ENCODE data around the gene SMDT1. TPM values are rescaled to one million over a fixed set of nuclear protein-coding genes. Genes with fewer than 3 reads are reported as not detected.

Gene SMDT1, protein sequence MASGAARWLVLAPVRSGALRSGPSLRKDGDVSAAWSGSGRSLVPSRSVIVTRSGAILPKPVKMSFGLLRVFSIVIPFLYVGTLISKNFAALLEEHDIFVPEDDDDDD
- 2.0 and 2.7 TPM in 2 replicates for total RNA-seq

DNA sequence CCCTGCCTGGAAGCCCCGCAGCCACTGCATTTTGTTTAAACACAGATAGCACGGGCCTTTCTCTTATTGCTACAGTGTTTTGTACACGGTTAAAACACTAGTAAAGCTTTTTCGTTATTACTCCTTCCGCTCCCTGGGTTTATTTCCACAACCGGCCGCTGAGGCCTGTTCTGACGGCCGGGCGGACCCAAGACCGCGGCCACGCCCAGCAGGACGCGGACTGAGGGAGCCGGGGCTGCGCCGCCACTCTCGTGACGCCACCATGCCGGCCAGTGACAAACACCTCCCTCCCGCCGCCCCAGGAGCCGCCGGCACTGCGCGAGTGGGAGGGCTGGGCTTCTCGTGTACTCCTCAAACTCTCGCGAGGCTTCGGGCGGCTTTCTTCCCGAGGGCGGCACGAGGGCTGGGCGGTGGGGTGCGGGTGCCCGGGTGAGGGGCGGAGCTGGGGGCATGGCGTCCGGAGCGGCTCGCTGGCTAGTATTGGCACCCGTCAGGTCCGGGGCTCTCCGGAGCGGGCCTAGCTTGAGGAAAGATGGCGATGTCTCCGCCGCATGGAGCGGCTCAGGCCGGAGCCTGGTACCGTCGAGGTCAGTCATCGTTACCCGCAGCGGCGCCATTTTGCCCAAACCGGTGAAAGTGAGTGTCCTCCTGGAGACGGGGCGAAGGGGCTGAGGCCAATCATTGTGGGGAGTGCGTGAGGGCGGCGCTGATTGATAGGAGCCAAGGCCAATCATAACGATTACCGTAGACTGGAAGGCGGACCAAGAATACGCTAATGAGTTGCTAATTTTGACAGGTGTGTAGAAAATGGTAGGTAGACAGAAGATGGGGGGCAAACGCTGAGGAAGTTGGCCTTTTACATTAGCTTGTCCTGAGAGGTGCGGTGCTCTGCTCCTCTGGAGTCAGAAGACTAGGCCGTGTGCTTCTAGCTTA is at the start of gene SMDT1:
SMDT1 (plus strand) TSS at position 382 of the 933 bp plus-strand sequence; CDS start at position 451, 69 bp downstream.

DNA sequence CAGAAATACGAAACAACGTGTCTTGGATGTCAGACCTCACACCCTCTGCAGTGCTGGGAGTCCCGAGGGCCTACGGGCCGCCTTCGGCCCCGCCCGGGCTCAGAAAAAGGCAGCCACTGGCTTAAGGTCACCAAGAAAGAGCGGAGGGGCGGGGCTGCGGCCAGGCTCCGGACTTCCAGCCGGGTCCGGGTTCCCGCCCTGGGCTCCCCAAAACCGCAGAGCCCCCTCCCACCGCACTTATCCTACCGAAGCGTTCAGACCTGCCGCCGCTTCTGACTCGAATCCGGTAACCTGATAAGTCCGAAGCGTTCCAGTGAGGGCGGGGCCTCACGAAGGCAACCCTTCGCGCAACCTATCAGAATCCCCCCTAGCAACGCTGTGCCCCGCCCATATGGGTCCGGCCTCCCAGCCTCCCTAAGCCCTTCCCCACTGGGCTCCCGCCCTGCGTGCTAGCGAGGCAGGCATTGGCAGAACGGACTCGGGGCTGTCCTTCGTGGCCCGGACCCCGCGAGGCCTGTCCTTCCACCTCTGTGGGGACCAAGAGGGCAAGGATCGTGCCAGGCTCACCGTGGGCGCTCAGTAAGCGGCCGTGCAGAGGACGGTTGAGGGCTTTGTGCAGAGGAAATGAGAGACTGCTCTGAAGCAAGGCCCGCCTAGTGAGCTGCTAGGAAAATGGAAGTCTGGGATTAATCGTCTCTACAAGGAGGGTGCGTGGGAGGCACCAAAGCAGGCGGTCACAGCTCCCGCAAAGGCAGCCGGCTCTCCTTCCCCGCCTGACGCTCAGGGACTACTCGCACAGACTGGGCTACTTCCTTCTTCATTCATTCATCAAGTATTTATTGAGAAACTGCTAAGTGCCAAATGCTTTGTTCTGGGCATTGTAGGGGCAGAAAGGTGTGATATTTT is 8.7 kb upstream of the SMDT1 start, which contains the start of gene NAGA:
NAGA (minus strand) TSS at position 296 of the 906 bp plus-strand sequence. CDS start 515 bp downstream, outside the sequence.

DNA sequence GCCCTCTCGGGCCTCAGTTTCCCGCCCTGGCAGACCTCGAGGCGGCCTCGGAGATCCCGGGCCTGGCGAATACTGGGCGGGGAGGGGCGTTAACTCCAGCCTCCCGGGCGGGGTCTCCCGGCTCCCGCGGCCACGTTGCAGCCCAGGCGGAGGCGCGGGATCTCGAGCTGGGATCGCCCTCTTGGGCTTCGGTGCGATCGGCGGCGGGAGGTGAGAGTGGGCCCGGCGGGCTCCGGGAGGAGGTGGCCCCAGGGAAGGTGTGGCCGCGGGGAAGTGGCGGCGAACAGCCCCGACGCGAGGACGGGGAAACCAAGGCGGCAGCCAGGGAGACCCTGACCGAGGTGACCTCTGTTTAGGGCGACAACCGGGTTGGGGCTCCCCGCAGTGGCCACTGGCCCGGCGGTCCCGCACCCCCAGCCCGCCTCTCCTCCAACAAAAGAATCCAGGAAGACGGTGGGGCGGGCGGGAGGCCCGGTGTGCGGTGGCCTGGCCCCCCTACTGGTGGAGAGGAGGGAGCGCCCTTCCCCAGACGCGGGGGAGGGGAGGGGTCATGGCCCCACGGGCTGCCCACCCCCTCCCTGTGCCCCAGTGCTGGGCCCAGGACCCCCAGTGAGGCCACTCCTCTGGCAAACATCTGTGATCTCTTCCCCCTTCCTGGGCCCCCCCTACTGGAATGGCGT is 5.2 kb upstream of the SMDT1 start, which contains the start of gene PHETA2:
PHETA2 (plus strand) TSS at position 117 of the 680 bp plus-strand sequence. CDS start 3,046 bp downstream, outside the sequence.

DNA sequence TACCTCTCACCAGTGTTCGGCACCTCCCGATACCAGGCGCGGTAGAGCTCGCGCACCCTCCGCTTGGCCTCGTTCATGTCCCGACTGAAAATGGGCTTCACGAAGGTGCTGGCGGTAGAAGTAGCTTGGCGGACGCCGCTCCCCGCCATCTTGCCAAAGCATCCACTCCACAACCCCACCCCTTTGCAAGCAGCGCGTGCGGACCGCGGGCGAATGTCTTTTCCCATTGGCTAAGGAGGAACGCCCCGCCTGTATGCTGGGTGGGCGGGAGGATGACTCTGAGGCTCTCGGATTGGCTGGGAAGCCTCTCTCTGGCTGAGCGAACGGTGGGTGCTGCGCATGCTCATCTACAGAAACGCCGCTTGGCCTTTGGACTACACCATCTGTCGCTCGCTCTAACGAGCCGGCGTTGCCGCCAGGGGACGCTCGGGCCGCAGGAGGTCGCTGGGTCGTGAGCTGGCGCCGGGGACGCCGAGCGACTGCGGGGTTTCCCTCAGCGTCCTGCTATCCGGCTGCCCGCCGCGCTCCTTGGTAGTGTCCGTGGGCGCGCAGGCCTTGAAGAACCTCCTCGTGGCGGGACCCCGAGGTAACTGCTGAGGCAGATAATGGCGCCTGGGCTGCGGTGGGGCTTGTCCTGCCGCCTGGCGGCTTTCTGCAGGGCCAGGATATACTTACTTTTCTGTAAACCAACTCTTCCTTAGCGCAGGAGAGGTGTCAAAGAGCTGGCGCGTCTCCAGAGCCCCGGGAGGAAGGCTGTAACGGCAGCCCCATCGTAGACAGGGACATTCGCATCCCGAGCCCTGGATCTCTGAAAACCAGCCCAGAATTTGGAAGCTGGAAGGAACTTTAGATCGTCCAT is 11.3 kb downstream of the SMDT1 start, which contains the start of gene NDUFA6:
NDUFA6 (minus strand) TSS at position 177 of the 859 bp plus-strand sequence; CDS start at position 149, 28 bp downstream.

DNA sequence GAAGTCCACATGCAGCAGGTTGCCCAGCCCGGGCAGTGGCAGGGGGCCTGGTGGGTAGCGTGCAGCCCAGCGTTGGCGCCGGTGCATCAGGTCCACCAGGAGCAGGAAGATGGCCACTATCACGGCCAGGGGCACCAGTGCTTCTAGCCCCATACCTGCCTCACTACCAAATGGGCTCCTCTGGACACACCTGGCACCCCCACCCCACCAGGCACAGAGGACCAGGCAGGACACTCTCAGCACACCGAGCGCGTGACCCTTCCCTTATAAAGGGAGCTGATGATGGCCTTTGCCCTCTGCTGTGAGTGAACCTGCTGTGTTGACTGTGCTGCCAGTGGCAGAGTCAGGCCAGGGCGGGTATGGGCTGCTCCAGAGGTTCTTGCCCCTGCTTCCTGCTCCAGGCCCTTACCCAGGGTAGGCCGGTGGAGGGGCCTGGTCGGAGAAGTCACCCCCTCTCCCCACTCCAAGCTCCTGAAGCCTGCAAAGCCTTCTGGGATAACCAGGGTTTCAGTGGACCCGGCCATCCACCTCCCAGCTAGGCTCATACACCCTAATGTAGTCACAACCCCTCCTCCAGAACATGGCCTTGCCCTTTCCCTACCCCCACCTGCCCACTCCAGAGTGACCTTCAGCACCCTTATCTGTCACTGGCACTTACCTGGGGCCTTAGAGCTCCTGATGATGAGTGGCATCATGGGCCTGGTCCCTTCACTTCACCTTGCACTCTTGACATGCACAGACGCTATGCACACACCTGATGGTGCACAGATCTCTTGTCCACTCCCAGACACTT is 51.3 kb downstream of the SMDT1 start, which contains the start of gene CYP2D6:
CYP2D6 (minus strand) TSS at position 172 of the 793 bp plus-strand sequence; CDS start at position 153, 19 bp downstream.

Other genes with a start within 250 kb of the SMDT1 start
- gene SREBF2, start 246.6 kb upstream of the SMDT1 start, total RNA-seq, result 52.6 and 96.5 TPM in 2 replicates
- not detected in 2 replicates for gene SHISA8, start 164.6 kb upstream of the SMDT1 start, total RNA-seq
- gene TNFRSF13C, start 152.9 kb upstream of the SMDT1 start, total RNA-seq, result 0.05 TPM in 1 of 2 replicates, not detected in the other
- 1.2 and 7.6 TPM in 2 replicates for gene CENPM, start 132.5 kb upstream of the SMDT1 start, total RNA-seq
- 0.28 and 0.30 TPM in 2 replicates for gene SEPTIN3, start 110.3 kb upstream of the SMDT1 start, total RNA-seq
- gene WBP2NL, start 80.9 kb upstream of the SMDT1 start, total RNA-seq, result 0.59 and 0.60 TPM in 2 replicates
- gene NAGA, start 8.9 kb upstream of the SMDT1 start, total RNA-seq, result 42.1 and 45.7 TPM in 2 replicates
- gene PHETA2, start 5.5 kb upstream of the SMDT1 start, total RNA-seq, result 15.7 and 22.6 TPM in 2 replicates
- gene NDUFA6, start 11.1 kb downstream of the SMDT1 start, total RNA-seq, result 28.5 and 54.6 TPM in 2 replicates
- 0.30 and 0.42 TPM in 2 replicates for gene CYP2D6, start 51.1 kb downstream of the SMDT1 start, total RNA-seq
- 16.6 and 32.8 TPM in 2 replicates for gene TCF20, start 191.0 kb downstream of the SMDT1 start, total RNA-seq

Data from smooth muscle cell of the umbilical artery (primary cell).